Peyer's patch (tissue), 4 donors: Measurements from ENCODE around the gene FURIN.
"Not testable (repeated sequence)": the region's sequence is repeated elsewhere in the genome, so short reads cannot be mapped to it uniquely, and the experiment has no call there.

Experiments
- CTCF ChIP-seq, 6 experiments: fragments of 450-650 bp in 4 of 6; fragments of 200-600 bp in 2 of 6; sonication (generic) in 1 of 6; IDR thresholded peaks; one replicate each; pipeline ENCODE4 v1.5.1; 2017 to 2019; ENCODE audit warnings: antibody characterized with exemption in 6 of 6, mild to moderate bottlenecking in 3 of 6, moderate library complexity in 1 of 6
- POLR2A ChIP-seq, 2 donors: fragments of 450-650 bp; IDR thresholded peaks; one replicate each; pipeline ENCODE4 v1.5.1; 2017; ENCODE audit warnings: antibody characterized with exemption in 2 of 2, mild to moderate bottlenecking in 2 of 2, moderate library complexity in 2 of 2

GRCh38 chr15:90826206-90826885 lies 42.0 kb upstream of the FURIN start:
- TF ChIP-seq CTCF, POLR2A (IDR thresholded peaks at IDR 0.05): not testable (repeated sequence)
